Breast epithelium (tissue), 3 donors: ENCODE results near the gene STX10.

Source experiments
- POLR2A ChIP-seq: fragments of 450-650 bp; IDR thresholded peaks from one replicate; pipeline ENCODE4 v1.6.1; 2016; ENCODE audit warnings: antibody characterized with exemption, mild to moderate bottlenecking, moderate library complexity
- TF ChIP-seq, protein P1 (sequence below), 3 donors: fragments of 450-650 bp; IDR thresholded peaks; one replicate each; pipeline ENCODE4 v1.5.1; 2016 to 2017; ENCODE audit warnings: antibody characterized with exemption in 3 of 3, mild to moderate bottlenecking in 3 of 3, moderate library complexity in 3 of 3

DNA sequence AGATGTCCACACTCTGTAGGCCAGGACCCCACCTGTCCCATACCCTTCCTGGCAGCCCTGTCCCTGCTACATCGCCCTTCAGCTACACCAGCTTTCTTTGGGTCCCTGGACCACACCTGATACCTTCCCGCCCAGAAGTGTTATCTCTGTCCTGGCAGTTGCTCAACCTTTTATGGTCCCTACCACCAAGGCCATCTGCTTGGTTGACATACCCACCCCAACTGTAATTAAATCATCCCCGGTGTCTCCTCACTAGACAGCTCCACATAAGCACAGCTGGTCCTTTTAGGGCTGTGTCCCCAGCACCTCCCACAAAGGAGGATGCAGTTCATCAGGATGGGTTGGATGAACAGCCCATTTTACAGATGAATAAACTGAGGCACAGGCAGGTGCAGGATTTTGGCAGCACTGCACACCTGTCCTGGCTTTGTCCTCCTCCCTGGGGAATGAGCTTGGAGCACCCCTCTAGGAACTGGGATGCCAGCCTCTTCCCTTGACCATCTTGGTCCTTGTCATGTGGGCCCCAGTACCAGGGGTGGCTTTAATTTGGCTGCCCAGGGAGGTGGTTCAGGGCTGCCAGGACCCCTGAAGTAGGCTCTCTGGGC lies 19.2 kb downstream of the STX10 start:
- TF ChIP-seq, protein P1, sequence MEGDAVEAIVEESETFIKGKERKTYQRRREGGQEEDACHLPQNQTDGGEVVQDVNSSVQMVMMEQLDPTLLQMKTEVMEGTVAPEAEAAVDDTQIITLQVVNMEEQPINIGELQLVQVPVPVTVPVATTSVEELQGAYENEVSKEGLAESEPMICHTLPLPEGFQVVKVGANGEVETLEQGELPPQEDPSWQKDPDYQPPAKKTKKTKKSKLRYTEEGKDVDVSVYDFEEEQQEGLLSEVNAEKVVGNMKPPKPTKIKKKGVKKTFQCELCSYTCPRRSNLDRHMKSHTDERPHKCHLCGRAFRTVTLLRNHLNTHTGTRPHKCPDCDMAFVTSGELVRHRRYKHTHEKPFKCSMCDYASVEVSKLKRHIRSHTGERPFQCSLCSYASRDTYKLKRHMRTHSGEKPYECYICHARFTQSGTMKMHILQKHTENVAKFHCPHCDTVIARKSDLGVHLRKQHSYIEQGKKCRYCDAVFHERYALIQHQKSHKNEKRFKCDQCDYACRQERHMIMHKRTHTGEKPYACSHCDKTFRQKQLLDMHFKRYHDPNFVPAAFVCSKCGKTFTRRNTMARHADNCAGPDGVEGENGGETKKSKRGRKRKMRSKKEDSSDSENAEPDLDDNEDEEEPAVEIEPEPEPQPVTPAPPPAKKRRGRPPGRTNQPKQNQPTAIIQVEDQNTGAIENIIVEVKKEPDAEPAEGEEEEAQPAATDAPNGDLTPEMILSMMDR (IDR thresholded peaks at IDR 0.05), result no peak
- no peak for TF ChIP-seq POLR2A
